Ascending aorta (tissue), 2 donors: ENCODE results near the gene KLRK1. TPM values are rescaled to one million over a fixed set of nuclear protein-coding genes. Genes with fewer than 3 reads are reported as not detected.

Source experiments
- DNase-seq, 2 donors: peaks; one replicate each; pipeline ENCODE4 v3.0.0-alpha.2; 2019; ENCODE audit warnings: low spot score in 2 of 2
- H3K27ac ChIP-seq, 2 donors: fragments of 200-600 bp; sonication (generic); one replicate each; pipeline ENCODE4 v1.5.1; 2016 to 2017; ENCODE audit warnings: mild to moderate bottlenecking in 1 of 2
- H3K27me3 ChIP-seq: fragments of 200-600 bp; sonication (generic); one replicate; pipeline ENCODE4 v1.5.1; 2017
- H3K36me3 ChIP-seq, 2 donors: fragments of 200-600 bp; sonication (generic); one replicate each; pipeline ENCODE4 v1.5.1; 2016
- H3K4me1 ChIP-seq, 2 donors: fragments of 200-600 bp; sonication (generic); one replicate each; pipeline ENCODE4 v1.5.1; 2016 to 2017; ENCODE audit warnings: mild to moderate bottlenecking in 1 of 2
- H3K4me3 ChIP-seq, 2 donors: fragments of 200-600 bp; sonication (generic); one replicate each; pipeline ENCODE4 v1.5.1; 2016 to 2017; ENCODE audit warnings: mild to moderate bottlenecking in 1 of 2
- H3K9me3 ChIP-seq, 2 donors: fragments of 200-600 bp; sonication (generic); one replicate each; pipeline ENCODE4 v1.5.1; 2016
- intact Hi-C: fragments of 100-400 bp; cut with DNase I; formaldehyde crosslinking; loops from one replicate; pipeline ENCODE4 v1.15.1; 2023
- total RNA-seq: library from RNA; depleted of rRNA; stranded (reverse); fragments of >200 nt; gene quantifications from one replicate; pipeline ENCODE4 v1.1.0, GENCODE V29; 2016
- TF ChIP-seq, protein P1 (sequence below), 3 experiments: fragments of 200-600 bp in 2 of 3; fragments of 450-650 bp in 1 of 3; sonication (generic) in 2 of 3; IDR thresholded peaks; one replicate each; pipeline ENCODE4 v1.5.1; 2016 to 2019; ENCODE audit warnings: antibody characterized with exemption in 3 of 3, mild to moderate bottlenecking in 1 of 3, moderate library complexity in 1 of 3

KLRK1 gene
- total RNA-seq, 1 donor from 2014 or later = not detected

DNA sequence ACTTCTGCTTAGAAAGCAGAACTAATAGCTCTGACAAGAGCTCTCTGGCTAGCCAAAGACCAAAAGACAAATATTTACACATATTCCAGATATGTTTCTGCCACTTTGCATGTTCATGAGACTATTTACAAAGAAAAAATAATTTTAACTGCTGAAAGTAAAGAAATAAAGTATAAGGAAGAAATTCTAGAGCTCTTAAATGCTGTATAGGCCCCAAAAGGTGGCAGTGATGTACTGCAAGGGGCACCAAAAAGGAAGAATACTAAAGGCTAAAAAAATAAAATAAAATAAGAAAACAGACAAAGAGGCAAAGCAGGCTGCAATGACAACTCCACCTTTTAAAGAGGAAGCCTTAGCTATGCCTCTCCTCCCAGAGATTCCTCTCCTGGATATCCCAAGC lies 23.0 kb downstream of the KLRK1 start:
- no peak for DNase-seq
- intact Hi-C loops = loop anchor here (10.0 kb wide), 2 partner anchors 212 to 808 kb away; partner anchors contain the start of gene SMIM10L1
- H3K4me3 ChIP-seq = no peak overlapping the region
- no peaks in the 10 kb centered on the region for H3K36me3 ChIP-seq
- TF ChIP-seq, protein P1, sequence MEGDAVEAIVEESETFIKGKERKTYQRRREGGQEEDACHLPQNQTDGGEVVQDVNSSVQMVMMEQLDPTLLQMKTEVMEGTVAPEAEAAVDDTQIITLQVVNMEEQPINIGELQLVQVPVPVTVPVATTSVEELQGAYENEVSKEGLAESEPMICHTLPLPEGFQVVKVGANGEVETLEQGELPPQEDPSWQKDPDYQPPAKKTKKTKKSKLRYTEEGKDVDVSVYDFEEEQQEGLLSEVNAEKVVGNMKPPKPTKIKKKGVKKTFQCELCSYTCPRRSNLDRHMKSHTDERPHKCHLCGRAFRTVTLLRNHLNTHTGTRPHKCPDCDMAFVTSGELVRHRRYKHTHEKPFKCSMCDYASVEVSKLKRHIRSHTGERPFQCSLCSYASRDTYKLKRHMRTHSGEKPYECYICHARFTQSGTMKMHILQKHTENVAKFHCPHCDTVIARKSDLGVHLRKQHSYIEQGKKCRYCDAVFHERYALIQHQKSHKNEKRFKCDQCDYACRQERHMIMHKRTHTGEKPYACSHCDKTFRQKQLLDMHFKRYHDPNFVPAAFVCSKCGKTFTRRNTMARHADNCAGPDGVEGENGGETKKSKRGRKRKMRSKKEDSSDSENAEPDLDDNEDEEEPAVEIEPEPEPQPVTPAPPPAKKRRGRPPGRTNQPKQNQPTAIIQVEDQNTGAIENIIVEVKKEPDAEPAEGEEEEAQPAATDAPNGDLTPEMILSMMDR (IDR thresholded peaks at IDR 0.05) = peak in 1 of 3 experiments; percentile 35
- no peaks in the 10 kb centered on the region for H3K27me3 ChIP-seq
- H3K9me3 ChIP-seq = no peaks in the 10 kb centered on the region
- peaks cover 10% of the 10 kb centered on the region in 2 donors for H3K4me1 ChIP-seq
- H3K27ac ChIP-seq = peak overlapping the region; percentile 88 to 90

DNA sequence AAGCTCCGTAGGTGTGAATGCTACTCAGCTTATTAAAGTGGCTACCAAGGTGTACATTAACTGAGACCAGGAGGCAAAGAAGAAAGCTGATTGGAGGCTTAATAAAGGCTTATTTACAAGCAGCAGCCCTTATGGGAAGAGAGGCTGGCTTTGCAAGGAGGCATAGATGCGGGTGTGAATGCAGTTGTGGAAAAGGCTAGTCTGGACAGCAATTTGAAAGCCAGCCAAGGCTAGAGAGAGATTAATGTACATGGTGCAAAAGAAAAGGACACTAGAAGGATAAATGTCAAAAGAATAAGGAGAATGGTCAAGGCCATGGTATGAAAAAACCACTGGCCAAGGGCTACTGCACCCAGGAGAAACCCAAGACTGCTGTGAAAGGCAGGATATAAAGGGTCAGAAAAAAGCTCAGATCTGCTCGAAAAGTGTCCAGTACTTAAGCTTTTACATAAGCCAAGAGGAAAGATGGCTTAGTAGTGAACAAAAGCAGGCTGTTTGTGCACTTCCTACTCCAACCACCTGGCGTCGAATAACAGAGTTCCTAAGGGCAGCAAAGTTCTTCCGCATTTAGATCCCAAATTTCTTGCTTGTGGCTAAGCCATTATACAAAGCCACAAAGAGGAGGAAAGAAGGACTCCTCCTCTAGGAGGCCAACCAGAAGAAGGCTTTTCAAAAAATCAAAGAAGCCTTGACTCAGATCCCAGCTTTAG lies 24.0 kb downstream of the KLRK1 start:
- TF ChIP-seq, protein P1 (IDR thresholded peaks at IDR 0.05) = no peak
- no peaks in the 10 kb centered on the region for H3K36me3 ChIP-seq
- peak overlapping the region; percentile 88 to 90 for H3K27ac ChIP-seq
- DNase-seq = no peak
- H3K4me3 ChIP-seq = peak overlapping the region; percentile 77 to 87
- no peaks in the 10 kb centered on the region for H3K9me3 ChIP-seq
- peaks cover 10% of the 10 kb centered on the region in 2 donors for H3K4me1 ChIP-seq
- H3K27me3 ChIP-seq = no peaks in the 10 kb centered on the region
- intact Hi-C loops = loop anchor here (10.0 kb wide), 2 partner anchors 211 to 809 kb away; partner anchors contain the start of gene SMIM10L1

DNA sequence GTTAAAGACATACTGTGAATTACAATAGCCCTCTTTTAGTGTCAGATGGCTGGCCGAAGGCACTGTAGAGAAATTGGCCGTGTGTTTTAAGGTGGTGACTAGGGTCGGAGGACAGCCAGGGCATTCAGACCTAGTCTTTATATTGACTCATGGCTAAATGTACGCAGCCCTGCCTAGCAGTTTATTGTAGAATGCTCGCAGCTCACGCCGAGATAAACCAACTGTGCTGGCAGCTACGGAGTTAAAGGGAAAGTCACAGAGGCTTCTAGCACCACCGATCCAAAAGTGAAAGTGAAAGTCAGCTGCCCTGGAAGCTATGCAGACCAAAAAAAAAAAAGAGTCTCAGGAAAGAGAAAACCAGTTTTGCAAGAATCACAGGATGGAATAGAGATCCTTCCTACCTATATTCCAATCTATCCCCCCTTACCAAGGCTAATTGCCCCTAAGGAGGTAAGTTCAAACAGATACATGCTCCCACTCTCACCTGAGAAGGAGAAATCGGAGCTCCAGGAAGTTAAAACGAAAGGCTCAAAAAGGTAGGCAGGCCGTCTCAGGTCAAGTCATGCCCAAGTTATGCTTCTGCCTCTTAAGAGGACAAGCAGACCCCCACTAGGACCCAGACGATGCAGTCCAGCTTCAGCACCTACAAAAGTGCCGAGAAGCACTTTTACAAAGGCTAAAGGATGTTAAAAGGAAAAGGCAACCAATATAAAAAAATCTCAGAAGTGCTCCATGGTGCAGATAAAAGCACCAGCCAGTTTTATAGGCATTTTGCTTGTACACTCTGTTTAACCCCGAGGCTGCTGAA lies 24.8 kb downstream of the KLRK1 start:
- DNase-seq = peak in 1 of 2 donors; percentile 73
- H3K36me3 ChIP-seq = no peaks in the 10 kb centered on the region
- H3K9me3 ChIP-seq = no peaks in the 10 kb centered on the region
- peak overlapping the region; percentile 77 to 87 for H3K4me3 ChIP-seq
- no peaks in the 10 kb centered on the region for H3K27me3 ChIP-seq
- peak overlapping the region; percentile 88 to 90 for H3K27ac ChIP-seq
- intact Hi-C loops = loop anchor here (1.0 to 10.0 kb wide), 4 partner anchors 153 to 810 kb away; partner anchors contain the start of genes GABARAPL1, MAGOHB and SMIM10L1
- TF ChIP-seq, protein P1 (IDR thresholded peaks at IDR 0.05) = no peak
- H3K4me1 ChIP-seq = peaks cover 10% of the 10 kb centered on the region in 2 donors

DNA sequence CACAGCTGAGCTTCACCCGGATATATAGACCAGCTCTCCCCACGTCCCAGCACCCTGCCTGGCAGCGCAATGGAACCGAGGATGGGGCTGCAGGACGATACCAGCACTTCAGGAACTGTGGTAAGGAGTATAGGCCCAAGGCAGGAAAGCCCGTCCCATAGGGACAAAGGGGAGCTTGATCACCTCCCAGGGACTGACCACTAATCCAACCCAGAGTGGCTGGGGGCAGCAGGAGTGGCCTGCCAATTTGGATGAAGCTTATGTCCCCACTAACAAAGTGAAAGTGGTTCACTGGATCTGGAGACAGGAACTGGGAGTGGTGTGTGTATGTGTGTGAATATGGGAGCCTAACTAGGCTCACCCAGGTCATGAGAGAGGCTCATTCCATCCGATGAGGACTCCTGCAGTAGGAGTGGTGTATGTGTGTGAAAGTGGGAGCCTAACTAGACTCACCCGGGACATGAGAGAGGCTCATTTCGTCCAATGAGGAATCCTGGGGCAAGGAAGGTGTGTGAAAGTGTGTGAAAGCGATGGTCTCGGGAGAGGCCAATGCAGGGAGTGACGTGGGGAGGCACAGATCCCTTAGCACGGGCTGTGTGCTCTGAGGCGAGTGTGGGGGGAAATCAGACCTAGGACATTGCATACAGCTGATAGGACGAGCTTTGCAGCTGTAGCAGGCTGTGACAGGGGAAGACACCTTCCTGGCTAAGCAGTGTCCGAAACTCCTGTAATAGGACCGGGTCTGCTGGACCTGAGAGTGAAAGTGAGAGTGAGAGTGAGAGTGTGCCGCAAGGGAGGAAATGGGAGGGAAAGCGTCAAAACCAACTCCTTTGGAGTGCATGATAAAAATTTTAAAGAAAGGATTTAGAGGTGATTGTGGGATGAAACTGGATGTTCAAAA lies 25.7 kb downstream of the KLRK1 start:
- H3K36me3 ChIP-seq = no peaks in the 10 kb centered on the region
- no peaks in the 10 kb centered on the region for H3K9me3 ChIP-seq
- peak overlapping the region; percentile 88 to 90 for H3K27ac ChIP-seq
- TF ChIP-seq, protein P1 (IDR thresholded peaks at IDR 0.05) = no peak
- peak overlapping the region; percentile 77 to 87 for H3K4me3 ChIP-seq
- peaks cover 10% of the 10 kb centered on the region in 2 donors for H3K4me1 ChIP-seq
- no peaks in the 10 kb centered on the region for H3K27me3 ChIP-seq
- intact Hi-C loops = loop anchor here (1.0 to 10.0 kb wide), 4 partner anchors 152 to 811 kb away; partner anchors contain the start of genes GABARAPL1, MAGOHB and SMIM10L1
- DNase-seq = no peak

DNA sequence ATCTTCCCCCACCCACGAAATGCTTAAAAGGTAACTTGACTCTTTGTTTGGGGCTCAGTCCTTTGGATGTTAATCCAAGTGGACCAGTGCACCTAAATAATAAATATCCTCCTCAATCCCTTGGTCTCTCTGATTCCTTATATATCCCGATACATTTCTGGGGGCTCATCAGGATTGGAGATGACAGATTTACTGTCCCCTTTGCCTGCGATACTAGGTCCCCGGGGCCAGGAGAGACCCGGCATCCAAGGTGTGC lies 26.3 kb downstream of the KLRK1 start:
- intact Hi-C loops = loop anchor here (5.0 to 10.0 kb wide), 3 partner anchors 151 to 811 kb away; partner anchors contain the start of genes GABARAPL1 and SMIM10L1
- TF ChIP-seq, protein P1 (IDR thresholded peaks at IDR 0.05) = no peak
- H3K36me3 ChIP-seq = no peaks in the 10 kb centered on the region
- peak overlapping the region; percentile 88 to 90 for H3K27ac ChIP-seq
- peak overlapping the region; percentile 77 to 87 for H3K4me3 ChIP-seq
- H3K9me3 ChIP-seq = no peaks in the 10 kb centered on the region
- no peak for DNase-seq
- H3K4me1 ChIP-seq = peaks cover 10% of the 10 kb centered on the region in 2 donors
- no peaks in the 10 kb centered on the region for H3K27me3 ChIP-seq
